Liver (tissue), 3 donors: ENCODE data around the gene PRMT7.

ENCODE experiments used
- ATF3 ChIP-seq: IDR thresholded peaks from 2 replicates; pipeline ENCODE4 v1.6.1; 2016; ENCODE audit warnings: antibody characterized with exemption
- CTCF ChIP-seq: fragments of 150-350 bp; IDR thresholded peaks from 2 replicates; pipeline ENCODE4 v1.5.1; 2017; ENCODE audit warnings: improper control_type of control experiment, low read depth, low read length; ENCODE audit not compliant: missing input control
- FOXA1 ChIP-seq: IDR thresholded peaks from 2 replicates; pipeline ENCODE4 v1.6.1; 2016; ENCODE audit warnings: antibody characterized with exemption
- GABPA ChIP-seq, 2 donors: IDR thresholded peaks in 1 of 2; conservative IDR thresholded peaks in 1 of 2; 2 replicates each; pipeline ENCODE4 v1.6.1; 2016; ENCODE audit warnings: antibody characterized with exemption in 2 of 2, mild to moderate bottlenecking in 1 of 2, moderate library complexity in 1 of 2
- HNF4A ChIP-seq, 2 donors: conservative IDR thresholded peaks; 2 replicates each; pipeline ENCODE4 v1.6.1; 2016; ENCODE audit warnings: antibody characterized with exemption in 2 of 2, mild to moderate bottlenecking in 2 of 2
- JUND ChIP-seq, 2 donors: IDR thresholded peaks; 2 replicates each; pipeline ENCODE4 v1.6.1; 2016; ENCODE audit warnings: antibody characterized with exemption in 2 of 2
- NR2F2 ChIP-seq: IDR thresholded peaks from 2 replicates; pipeline ENCODE4 v1.6.1; 2016; ENCODE audit warnings: antibody characterized with exemption
- RAD21 ChIP-seq, 2 donors: IDR thresholded peaks; 2 replicates each; pipeline ENCODE4 v1.6.1; 2016; ENCODE audit warnings: antibody characterized with exemption in 2 of 2, mild to moderate bottlenecking in 2 of 2
- REST ChIP-seq: IDR thresholded peaks from 2 replicates; pipeline ENCODE4 v1.6.1; 2016; ENCODE audit warnings: antibody characterized with exemption, mild to moderate bottlenecking
- TAF1 ChIP-seq: conservative IDR thresholded peaks from 2 replicates; pipeline ENCODE4 v1.6.1; 2016; ENCODE audit warnings: antibody characterized with exemption, mild to moderate bottlenecking
- YY1 ChIP-seq: IDR thresholded peaks from 2 replicates; pipeline ENCODE4 v1.6.1; 2016; ENCODE audit warnings: antibody characterized with exemption, mild to moderate bottlenecking
- ZBTB33 ChIP-seq: IDR thresholded peaks from 2 replicates; pipeline ENCODE4 v1.6.1; 2016; ENCODE audit warnings: antibody characterized with exemption
- TF ChIP-seq, protein P1 (sequence below): IDR thresholded peaks from 2 replicates; pipeline ENCODE4 v1.6.1; 2016; ENCODE audit warnings: antibody characterized with exemption
- donor health status: healthy.
- donor health status: healthy.

DNA sequence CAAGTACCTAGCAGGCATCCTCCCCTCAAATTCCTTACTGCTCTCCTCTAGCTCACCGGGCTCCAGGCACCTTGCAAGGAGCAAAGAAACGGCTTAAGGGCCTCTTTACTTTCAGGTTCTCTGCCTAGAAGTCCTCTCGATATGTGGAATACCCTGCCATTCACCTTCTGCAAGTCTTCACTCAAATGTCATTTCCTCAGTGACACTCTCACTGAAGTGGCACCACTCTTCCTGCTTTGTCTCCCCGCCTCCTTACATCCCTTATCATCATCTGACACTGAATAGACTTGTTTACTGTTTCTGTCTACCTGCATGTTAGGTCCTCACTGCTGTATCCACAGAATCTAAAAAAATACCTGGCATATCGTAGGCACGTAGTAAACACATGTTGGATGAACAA lies 1.0 kb upstream of the PRMT7 start:
- TF ChIP-seq CTCF (no peak), RAD21 (IDR thresholded peaks at IDR 0.05) (no peak), NR2F2 (no peak), HNF4A (conservative IDR thresholded peaks at IDR 0.05) (no peak), FOXA1 (no peak), YY1 (no peak), REST (no peak), GABPA (IDR thresholded peaks at IDR 0.05 in 1 of 2, conservative IDR thresholded peaks at IDR 0.05 in 1 of 2) (no peak), TAF1 (no peak), ZBTB33 (no peak), ATF3 (no peak), JUND (IDR thresholded peaks at IDR 0.05) (no peak)
- TF ChIP-seq, protein P1, sequence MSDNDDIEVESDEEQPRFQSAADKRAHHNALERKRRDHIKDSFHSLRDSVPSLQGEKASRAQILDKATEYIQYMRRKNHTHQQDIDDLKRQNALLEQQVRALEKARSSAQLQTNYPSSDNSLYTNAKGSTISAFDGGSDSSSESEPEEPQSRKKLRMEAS = no peak
